Kidney epithelial cell (primary cell): ENCODE measurements around the gene SERPINB5. TPM values are rescaled to one million over a fixed set of nuclear protein-coding genes. Genes with fewer than 3 reads are reported as not detected.
"Not testable (repeated sequence)": the region's sequence is repeated elsewhere in the genome, so short reads cannot be mapped to it uniquely, and the experiment has no call there.

Experiments
- DNase-seq: peaks from one replicate; pipeline ENCODE4 v3.0.0-alpha.2; 2010; ENCODE audit warnings: low read depth
- H3K27me3 ChIP-seq: 2 replicates; pipeline ENCODE4 v1.6.0; 2011; ENCODE audit warnings: low read length; ENCODE audit not compliant: control insufficient read depth, insufficient read depth
- H3K36me3 ChIP-seq: 2 replicates; pipeline ENCODE4 v1.5.1; 2011; ENCODE audit warnings: low read length; ENCODE audit not compliant: control insufficient read depth, insufficient read depth
- H3K4me3 ChIP-seq: 2 replicates; pipeline ENCODE4 v1.5.1; 2011; ENCODE audit warnings: low read depth, mild to moderate bottlenecking, control low read depth, low read length
- total RNA-seq: library from RNA; depleted of rRNA; stranded (reverse); fragments of >200 nt; gene quantifications from 2 replicates; pipeline ENCODE4 v1.2.3, GENCODE V29; 2015
- TF ChIP-seq, protein P1 (sequence below): IDR thresholded peaks from 2 replicates; pipeline ENCODE4 v1.5.1; 2011; ENCODE audit warnings: mild to moderate bottlenecking, moderate library complexity, low read length, control low read depth, inconsistent platforms; ENCODE audit not compliant: insufficient read depth, poor library complexity, severe bottlenecking

The SERPINB5 gene
- total RNA-seq, 1 donor from 2014 or later, result 2.3 TPM

DNA sequence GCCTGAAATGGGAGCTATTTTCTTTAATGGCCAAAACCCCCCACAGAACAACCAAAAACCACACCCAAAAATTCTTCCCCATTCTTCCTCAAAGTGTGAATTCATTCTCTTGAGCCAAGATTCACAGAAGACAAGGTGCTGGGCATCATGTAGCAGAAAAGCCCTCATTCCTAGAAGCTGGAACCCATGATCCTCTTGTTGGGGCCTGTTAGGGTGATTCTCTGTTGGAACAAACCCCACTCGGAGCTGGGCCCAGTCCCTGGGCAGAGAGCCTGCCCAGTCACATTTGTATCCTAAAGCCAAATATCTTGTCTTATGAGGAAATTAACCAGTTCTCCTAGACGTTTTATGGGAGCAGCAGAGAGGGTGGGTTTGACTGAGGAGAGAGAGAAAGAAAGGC lies 31.7 kb upstream of the SERPINB5 start:
- no peak for DNase-seq
- H3K4me3 ChIP-seq, result no peak overlapping the region

DNA sequence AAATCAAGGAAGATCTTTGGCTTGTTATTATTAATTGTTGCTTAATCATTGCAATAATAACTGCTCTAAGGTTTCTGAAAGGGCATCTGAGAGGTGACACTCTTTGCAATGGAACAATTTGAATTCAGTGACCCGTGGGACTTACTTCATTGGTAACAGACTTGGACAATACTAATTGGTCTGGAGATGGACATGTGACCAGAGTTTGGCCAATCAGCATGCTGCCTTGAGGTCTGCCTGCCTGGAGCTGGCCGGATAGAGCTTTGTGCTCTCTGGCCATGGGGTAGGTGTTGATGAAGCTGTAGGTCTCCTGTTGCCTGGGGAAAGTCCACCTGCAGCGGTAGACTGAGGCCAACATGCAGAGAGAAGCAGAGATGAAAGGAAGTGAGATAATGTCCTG lies 30.5 kb upstream of the SERPINB5 start:
- Histone ChIP-seq H3K36me3 (no peaks in the 10 kb centered on the region), H3K4me3 (no peak overlapping the region), H3K27me3 (no peaks in the 10 kb centered on the region)
- TF ChIP-seq, protein P1, sequence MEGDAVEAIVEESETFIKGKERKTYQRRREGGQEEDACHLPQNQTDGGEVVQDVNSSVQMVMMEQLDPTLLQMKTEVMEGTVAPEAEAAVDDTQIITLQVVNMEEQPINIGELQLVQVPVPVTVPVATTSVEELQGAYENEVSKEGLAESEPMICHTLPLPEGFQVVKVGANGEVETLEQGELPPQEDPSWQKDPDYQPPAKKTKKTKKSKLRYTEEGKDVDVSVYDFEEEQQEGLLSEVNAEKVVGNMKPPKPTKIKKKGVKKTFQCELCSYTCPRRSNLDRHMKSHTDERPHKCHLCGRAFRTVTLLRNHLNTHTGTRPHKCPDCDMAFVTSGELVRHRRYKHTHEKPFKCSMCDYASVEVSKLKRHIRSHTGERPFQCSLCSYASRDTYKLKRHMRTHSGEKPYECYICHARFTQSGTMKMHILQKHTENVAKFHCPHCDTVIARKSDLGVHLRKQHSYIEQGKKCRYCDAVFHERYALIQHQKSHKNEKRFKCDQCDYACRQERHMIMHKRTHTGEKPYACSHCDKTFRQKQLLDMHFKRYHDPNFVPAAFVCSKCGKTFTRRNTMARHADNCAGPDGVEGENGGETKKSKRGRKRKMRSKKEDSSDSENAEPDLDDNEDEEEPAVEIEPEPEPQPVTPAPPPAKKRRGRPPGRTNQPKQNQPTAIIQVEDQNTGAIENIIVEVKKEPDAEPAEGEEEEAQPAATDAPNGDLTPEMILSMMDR, result no peak
- DNase-seq, result no peak

More for the DNA sequence above, 31.7 kb upstream of the SERPINB5 start:
- Histone ChIP-seq H3K27me3 (no peaks in the 10 kb centered on the region), H3K36me3 (no peaks in the 10 kb centered on the region)
- TF ChIP-seq, protein P1, result no peak

DNA sequence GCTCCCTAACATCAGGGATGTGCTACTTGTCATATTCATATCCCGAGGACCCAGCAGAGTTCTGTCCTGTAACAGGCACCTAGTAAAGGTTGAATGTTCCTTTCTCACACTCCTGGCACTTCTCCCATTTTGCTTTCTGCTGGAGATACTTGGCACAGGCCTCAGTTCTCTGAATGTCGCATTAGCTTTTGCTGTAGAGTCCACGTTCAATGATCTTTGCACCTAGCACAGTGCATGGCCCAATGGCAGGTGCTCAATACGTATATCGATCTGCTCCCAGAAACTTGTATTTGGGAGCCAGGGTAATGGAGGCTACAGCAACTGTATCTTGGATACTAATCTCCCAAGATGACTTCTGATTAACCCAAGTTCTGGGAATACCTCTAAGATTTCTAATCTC lies 29.7 kb upstream of the SERPINB5 start:
- no peaks in the 10 kb centered on the region for H3K27me3 ChIP-seq
- H3K36me3 ChIP-seq, result no peaks in the 10 kb centered on the region
- TF ChIP-seq, protein P1, result no peak
- DNase-seq, result no peak
- no peak overlapping the region for H3K4me3 ChIP-seq

DNA sequence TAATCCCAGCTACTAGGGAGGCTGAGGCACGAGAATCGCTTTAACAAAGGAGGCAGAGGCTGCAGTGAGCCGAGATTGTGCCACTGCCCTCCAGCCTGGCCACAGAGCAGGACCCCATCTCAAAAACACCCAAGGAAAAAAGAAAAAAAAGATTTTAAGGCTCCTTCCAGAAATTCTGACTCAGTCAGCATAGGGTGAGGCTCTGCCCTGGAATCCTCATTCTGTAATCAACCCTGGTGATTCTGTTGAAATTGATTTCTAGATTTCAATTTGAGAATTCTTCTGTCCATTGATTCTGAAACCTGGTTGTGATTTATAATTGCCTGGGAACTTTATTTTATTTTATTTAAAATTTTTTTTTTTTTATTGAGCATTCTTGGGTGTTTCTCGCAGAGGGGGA lies 27.3 kb upstream of the SERPINB5 start:
- Histone ChIP-seq H3K36me3 (no peaks in the 10 kb centered on the region), H3K4me3 (no peak overlapping the region)

DNA sequence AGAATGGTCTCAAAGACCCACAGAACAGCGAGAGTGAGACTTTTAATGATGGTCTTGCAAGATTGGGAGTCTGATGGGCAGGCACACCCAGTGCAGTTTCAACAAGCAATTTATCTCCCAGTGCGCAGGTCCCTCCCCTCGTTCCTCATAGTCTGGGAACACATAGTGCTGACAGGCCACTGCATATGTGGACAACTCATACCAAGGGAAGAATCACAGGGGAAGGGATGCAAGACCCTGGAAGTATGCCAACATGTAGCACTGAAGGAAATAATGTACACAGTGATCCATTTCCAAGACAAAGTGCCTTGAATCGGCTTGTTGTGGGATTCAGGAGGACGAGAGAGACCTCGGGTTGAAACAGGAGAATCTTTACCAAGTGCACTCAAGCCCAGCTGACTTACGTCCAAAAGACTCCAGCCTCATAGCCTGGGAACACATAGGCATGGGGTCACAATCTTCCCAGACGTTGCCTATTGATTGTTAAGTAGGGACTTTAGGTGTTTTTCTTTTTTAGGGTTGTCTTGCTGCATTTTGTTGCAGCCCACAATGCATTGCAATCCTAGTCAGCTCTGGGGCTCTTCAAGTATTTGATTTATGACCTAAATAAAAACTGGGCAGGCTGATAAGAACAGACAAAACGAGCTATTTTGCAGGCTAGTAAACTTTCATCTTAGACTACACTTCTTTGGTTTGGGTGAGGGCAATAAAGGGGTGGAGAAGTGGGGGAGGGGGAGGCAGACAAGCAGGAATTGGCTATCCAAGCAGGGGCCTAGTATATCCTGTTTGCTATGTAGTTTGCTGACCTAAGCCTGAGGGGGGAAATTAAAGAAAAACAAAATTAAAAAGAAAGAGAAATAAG lies 24.7 kb upstream of the SERPINB5 start:
- Histone ChIP-seq H3K27me3 (no peaks in the 10 kb centered on the region), H3K4me3 (no peak overlapping the region)
- TF ChIP-seq, protein P1, result no peak

More for the DNA sequence above, 27.3 kb upstream of the SERPINB5 start:
- no peaks in the 10 kb centered on the region for H3K27me3 ChIP-seq
- no peak for DNase-seq
- TF ChIP-seq, protein P1, result no peak

DNA sequence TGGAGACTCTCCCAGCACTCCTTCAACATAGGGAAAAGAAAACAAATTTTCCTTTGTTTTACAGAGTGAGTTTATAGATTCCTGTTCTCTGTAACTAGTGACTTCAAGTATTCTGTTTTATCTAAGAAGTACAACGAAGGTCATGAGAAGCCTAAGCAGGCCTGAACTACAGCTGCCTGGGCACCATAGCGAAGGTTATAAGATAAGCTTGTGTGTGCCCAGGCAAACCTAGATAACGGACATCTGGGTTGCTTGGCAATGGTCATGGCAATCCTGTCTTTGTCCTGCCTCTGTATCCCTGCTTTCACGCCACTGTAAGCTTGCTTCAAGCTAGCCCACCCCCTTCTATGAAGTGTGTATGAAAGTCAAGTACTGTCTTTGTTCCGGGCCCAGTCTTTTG lies 24.0 kb upstream of the SERPINB5 start:
- not testable (repeated sequence) for H3K36me3 ChIP-seq, H3K27me3 ChIP-seq, DNase-seq, H3K4me3 ChIP-seq

More for the DNA sequence above, 24.7 kb upstream of the SERPINB5 start:
- no peaks in the 10 kb centered on the region for H3K36me3 ChIP-seq
- DNase-seq, result no peak
